Glomerular visceral epithelial cell (primary cell): Measurements from ENCODE around the gene DYNC1I1.

Experiments used
- DNase-seq: peaks from one replicate; pipeline ENCODE4 v3.0.0-alpha.2; 2016; ENCODE audit errors: extremely low spot score

The DYNC1I1 gene

DNA sequence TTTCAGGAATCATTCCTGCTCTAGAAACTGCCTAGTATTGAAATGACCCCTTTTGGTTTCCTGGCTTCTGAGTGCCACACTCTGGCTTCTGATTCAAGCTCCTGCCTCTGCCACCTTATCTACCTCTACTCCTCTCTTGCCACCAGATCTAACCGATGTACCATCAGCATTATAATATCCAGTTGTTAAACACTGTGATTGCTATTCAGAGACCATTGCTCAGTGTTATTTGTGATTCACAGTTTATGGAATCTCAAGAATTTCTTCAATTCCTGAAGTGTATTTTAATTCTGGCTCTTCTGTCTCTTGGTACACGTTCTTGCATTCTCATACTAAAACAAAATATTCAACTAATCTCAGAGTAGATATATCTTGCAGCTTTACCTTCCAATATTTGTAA, 88.7 kb downstream of the DYNC1I1 start:
- peak; percentile 18 for DNase-seq

DNA sequence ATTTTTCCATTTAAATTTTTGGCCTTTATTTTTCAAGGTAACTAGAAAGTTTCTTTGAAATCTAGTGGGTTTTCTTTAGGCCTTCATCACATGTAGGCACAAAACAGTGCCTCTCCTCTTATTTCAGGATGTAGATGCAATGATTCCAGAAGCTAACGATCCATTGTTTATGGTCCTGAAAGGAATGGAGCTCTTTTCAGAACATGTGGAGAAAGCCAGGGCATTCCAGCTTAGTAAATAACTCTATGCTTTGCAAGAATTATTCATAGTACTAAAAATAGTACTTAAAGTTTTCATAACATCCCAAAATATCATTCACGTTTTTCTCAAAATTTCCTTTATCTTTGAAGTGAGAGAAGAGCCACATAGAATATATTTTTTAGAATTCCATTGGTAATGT, 91.3 kb downstream of the DYNC1I1 start:
- no peak for DNase-seq

DNA sequence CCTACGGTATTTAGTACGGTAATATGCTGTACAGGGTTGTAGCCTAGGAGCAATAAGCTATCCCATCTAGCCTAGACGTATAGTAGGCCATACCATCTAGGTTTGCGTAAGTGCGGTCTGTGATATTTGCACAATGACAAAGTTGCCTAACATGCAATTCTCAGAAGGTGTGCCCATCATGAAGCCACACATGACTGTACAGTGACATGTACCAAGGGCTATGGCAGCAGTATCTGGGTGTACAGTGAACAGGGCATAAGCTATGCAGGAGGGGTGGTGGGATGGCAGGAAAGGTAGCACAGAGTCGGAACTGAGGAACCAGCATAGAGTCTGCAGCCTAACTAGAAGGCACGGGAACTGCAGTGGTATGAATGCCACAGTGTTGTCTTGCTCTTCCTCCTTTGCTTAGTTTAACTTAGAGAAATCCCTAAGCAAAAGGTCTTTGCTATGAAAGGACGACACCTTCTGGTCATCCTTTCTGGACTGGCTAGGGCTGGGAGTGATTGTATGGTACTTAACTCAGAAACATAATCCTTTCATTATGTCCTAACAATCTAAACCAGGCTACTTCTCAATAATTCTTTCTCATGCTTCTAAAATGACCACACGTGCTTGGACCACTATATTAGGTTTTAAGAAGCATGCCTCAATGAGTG, 93.5 kb downstream of the DYNC1I1 start:
- peak; percentile 8 for DNase-seq

DNA sequence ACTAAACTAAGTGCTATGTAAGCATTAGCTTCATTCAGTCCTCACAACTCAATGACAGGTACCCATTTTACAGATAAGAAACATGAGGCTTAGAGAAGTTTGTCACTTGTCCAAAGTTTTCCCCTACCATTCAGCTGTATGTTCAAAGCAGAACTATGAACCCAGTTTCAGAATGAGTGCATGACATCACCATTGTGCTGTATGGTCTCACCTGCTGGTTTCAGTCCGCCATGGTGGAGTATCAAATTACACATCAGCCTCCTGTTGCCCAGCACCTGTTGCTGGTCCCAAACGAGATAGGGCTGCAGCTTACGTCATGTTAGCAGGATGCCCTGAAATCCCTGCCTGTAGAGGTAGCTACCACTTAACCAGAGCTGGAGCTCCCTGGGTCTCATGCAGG, 95.0 kb downstream of the DYNC1I1 start:
- DNase-seq = no peak

- DNase-seq = peak; percentile 42
These were observed 98.9 kb downstream of the DYNC1I1 start for GRCh38 chr7:95871075-95871848.

GRCh38 chr7:95871896-95872295, 99.5 kb downstream of the DYNC1I1 start:
- DNase-seq = no peak

GRCh38 chr7:95874129-95874528, 101.8 kb downstream of the DYNC1I1 start:
- no peak for DNase-seq

DNA sequence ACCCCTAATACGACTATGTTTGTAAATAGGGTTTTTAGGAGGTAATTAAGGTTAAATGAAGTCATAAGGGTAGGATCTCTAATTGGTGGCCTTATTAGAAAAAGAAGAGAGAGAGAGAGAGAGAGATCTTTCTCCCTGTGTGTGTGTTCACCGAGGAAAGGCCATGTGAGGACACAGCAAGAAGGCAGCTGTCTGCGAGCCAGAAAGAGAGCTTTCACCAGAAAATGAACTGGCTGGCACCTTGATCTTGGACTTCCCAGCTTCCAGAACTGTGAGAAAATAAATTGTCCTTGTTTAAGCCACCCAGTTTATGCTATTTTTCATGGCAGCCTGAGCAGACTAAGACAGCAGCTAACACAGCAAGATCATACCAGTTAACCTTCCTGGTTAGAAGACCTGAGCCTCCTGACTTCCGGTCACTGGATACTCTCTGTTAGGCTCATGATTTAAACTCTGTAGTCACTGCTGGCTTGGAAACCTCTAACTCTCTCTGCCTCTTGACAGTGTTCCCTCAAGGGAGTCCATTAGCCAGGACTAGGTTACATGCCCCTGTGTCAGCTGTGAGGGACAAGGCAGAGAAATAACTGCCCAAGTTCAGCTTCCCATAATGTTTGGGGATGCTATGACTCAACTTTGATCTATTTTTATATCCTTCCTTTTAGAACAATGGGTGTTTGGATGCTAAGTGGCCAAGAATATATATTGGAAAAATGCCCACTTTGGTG, 102.3 kb downstream of the DYNC1I1 start:
- DNase-seq = no peak

- no peak for DNase-seq
These were observed 103.2 kb downstream of the DYNC1I1 start for GRCh38 chr7:95875519-95875918.

GRCh38 chr7:95878677-95879076, 106.3 kb downstream of the DYNC1I1 start:
- no peak for DNase-seq

DNA sequence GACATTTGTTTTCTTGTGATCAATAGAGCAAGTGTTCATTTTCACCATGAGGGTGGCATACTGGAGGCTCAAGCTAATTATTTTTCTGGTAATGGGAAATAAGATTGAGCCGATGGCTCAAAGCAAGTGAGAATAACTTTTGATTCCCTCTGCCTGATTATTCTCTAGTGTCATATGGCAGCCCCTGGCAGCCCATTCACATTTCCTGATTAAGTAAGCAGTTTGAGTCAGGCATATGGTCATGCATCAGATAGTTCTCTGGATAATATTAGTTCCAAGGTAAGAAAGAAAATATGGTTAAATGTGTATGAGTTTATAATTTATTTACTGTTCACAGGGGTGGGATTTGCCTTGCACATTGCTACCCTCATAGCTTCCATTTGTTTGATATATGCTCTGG, 109.2 kb downstream of the DYNC1I1 start:
- no peak for DNase-seq

DNA sequence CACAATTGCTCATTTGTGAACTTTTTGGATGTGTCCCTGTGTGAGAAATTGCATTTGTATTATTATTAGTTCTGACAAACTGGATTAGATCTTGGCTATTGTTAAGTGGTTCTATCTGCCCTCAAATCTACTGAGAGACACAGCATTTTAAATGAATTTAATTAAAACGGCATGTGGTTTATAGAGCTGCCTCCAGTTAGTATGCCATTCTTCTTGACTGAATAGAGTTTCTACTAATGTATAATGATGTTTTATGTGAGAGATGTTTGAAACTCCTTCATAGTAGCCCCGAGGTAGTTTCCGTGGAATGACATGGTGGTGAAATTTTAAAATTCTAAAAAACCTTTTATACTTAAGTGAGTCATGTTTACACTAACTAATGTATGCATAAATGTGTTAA, 110.9 kb downstream of the DYNC1I1 start:
- DNase-seq = no peak

DNA sequence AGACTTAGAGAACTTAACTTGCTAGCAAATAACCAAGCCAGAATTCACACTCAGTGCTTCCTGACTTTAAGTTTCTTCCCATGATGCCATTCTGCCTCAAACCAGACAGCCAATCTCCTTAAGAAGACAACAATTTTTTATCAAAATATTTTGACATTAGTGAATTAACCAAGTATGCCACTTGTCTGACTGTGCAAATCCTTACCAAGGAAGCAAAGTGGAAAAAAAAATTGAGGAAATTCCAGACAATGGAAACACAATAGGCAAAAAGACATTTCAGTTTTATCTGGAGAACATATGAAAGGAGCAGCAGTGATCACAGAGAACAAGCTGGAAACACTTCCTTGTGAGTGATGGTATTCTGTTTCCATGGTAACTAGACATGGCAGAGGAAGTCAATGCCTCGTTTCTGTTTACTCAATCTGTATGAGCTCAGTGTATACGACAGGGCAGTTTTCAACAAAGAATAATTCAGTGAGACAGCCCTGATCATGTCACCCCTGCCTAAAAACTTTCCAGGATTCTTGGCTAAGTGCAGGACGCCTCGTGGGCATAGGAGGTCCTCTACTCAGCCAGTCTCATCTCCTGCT, 114.2 kb downstream of the DYNC1I1 start:
- DNase-seq = peak; percentile 11

DNA sequence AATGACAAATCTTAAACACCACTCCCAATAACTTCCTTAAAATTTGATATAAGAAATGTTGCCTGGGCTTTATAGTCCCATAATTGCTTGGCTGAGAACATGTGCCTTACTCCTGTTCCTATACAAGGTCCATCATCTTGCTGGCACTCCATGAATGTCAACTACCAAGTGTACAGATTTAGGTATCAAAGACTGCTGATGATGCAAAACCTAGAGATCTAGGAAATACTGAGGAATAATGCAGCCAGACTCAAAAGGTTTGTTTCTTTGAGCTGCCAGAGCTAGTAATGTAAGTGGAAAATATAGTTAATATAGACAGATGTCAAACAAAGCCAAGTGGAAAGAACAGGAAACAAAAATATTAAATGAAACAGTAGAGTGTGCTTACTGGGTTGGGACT, 121.1 kb downstream of the DYNC1I1 start:
- no peak for DNase-seq

GRCh38 chr7:95897557-95898251, 125.3 kb downstream of the DYNC1I1 start:
- DNase-seq = no peak

GRCh38 chr7:95899919-95900513, 127.7 kb downstream of the DYNC1I1 start:
- no peak for DNase-seq

- DNase-seq = no peak
These were observed 128.7 kb downstream of the DYNC1I1 start for GRCh38 chr7:95901006-95901405.

DNA sequence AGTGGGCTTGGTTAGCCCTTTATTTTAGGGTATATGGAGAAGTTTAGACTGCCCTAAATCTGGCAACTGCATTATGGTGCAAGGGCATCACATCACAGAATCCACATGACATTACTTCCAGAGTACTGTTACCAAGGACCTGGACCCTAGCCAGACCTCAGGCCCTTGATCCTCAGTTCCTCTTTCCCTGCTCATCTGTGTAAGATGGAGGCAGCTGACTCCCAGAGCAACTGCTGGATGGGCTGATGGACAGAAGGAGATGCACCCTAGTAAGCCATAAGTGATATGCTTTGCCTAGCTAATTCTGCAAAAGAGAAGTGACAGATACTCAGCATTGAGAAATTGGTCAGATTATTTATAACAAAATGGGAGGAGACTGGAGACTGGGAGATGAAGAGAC, 131.7 kb downstream of the DYNC1I1 start:
- no peak for DNase-seq

DNA sequence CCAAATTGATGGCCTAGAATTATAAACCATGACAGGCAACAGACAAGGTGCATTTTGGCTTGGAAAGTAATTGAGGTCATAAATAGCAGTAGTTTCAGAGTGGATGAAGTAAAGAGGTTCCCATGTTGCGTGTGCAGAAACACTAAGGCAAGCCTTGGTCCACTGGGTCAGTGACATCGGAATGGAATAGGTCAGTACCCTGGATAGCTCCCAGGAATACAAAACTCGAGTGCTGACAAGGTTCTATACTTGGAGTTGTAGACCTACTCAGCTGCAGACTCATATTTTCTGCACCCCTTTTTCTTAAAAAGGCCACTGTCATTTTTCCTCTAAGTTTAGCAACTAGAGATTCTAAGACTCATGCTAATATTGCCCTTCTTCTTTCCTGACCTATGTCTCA, 132.8 kb downstream of the DYNC1I1 start:
- DNase-seq = peak; percentile 3

- no peak for DNase-seq
These were observed 134.5 kb downstream of the DYNC1I1 start for GRCh38 chr7:95906851-95907250.

DNA sequence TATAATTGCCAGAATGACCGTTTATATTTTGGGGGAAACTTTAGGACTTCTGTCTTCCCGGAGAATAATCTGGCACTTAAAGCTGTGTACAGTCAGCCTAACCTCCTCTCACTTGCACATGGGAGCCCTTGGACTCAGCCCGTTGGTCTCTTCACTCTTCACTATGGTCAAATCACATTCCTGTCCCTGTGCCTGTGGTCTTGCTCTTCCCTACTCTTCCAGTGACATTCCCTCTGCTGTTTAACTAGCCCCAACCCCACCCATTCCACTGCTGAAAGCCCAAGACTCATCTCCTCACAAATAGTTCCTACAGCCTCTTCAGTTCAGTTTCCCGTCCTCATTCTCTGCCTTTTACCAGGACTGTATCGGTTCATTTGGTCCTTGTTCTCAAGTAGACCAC, 135.0 kb downstream of the DYNC1I1 start:
- no peak for DNase-seq
